Measurements from ENCODE around the gene STX2.

The STX2 gene

GRCh38 chr12:130817804-130818203 is 21.2 kb downstream of the STX2 start:
- no peak for DNase-seq (ENCODE audit: extremely low spot score)
- ChIA-PET CTCF (interaction anchor here (0.7 kb wide), 2 partner anchors 9 to 53 kb away, joined by 3 read pairs; no protein-coding TSS in a partner anchor), POLR2A (no interaction called here)
- TF ChIP-seq ZNF384 (IDR thresholded peaks at IDR 0.05): no peak
- TF ChIP-seq SP1 (IDR thresholded peaks at IDR 0.05): no peak
- no peak for TF ChIP-seq HDGF (IDR thresholded peaks at IDR 0.05; ENCODE audit: borderline replicate concordance)

- CTCF ChIA-PET: interaction anchor here (1.1 kb wide), 1 partner anchor 10 kb away, joined by 3 read pairs; no protein-coding TSS in a partner anchor
- POLR2A ChIA-PET: no interaction called here
- no peak for DNase-seq (ENCODE audit: extremely low spot score)
- TF ChIP-seq CTBP1 (IDR thresholded peaks at IDR 0.05; ENCODE audit: borderline replicate concordance) (no peak), HDGF (IDR thresholded peaks at IDR 0.05; ENCODE audit: borderline replicate concordance) (no peak), FOXK2 (IDR thresholded peaks at IDR 0.05) (no peak), FOXA1 (IDR thresholded peaks at IDR 0.05) (no peak), PKNOX1 (IDR thresholded peaks at IDR 0.05) (no peak), BHLHE40 (IDR thresholded peaks at IDR 0.05; ENCODE audit: borderline replicate concordance) (no peak), NFRKB (IDR thresholded peaks at IDR 0.05) (no peak), SP1 (IDR thresholded peaks at IDR 0.05) (no peak), LEF1 (IDR thresholded peaks at IDR 0.05; ENCODE audit: borderline replicate concordance) (no peak), SUZ12 (IDR thresholded peaks at IDR 0.05) (no peak), ELF4 (IDR thresholded peaks at IDR 0.05) (no peak)
These were observed 23.0 kb downstream of the STX2 start for GRCh38 chr12:130816097-130816496.

- DNase-seq (ENCODE audit: extremely low spot score): no peak
- ChIA-PET POLR2A (no interaction called here), CTCF (no interaction called here)
- TF ChIP-seq L3MBTL2 (conservative IDR thresholded peaks at IDR 0.05) (no peak), CTBP1 (IDR thresholded peaks at IDR 0.05; ENCODE audit: borderline replicate concordance) (no peak), HDGF (IDR thresholded peaks at IDR 0.05; ENCODE audit: borderline replicate concordance) (no peak), ARNT (IDR thresholded peaks at IDR 0.05) (no peak), PKNOX1 (IDR thresholded peaks at IDR 0.05) (no peak), ELF4 (IDR thresholded peaks at IDR 0.05) (no peak), NFRKB (IDR thresholded peaks at IDR 0.05) (no peak)
These were observed 23.9 kb downstream of the STX2 start for GRCh38 chr12:130815028-130815741.

GRCh38 chr12:130813949-130814348 is 25.1 kb downstream of the STX2 start:
- ChIA-PET POLR2A (no interaction called here), CTCF (no interaction called here)
- no peak for DNase-seq (ENCODE audit: extremely low spot score)
- TF ChIP-seq ZNF384 (IDR thresholded peaks at IDR 0.05) (no peak), BHLHE40 (IDR thresholded peaks at IDR 0.05; ENCODE audit: borderline replicate concordance) (no peak), NFRKB (IDR thresholded peaks at IDR 0.05) (no peak), ELF4 (IDR thresholded peaks at IDR 0.05) (no peak), SUZ12 (IDR thresholded peaks at IDR 0.05) (no peak), FOXK2 (IDR thresholded peaks at IDR 0.05) (no peak), SP1 (IDR thresholded peaks at IDR 0.05) (no peak), ARNT (IDR thresholded peaks at IDR 0.05) (no peak), LEF1 (IDR thresholded peaks at IDR 0.05; ENCODE audit: borderline replicate concordance) (no peak), HDGF (IDR thresholded peaks at IDR 0.05; ENCODE audit: borderline replicate concordance) (no peak), FOXA1 (IDR thresholded peaks at IDR 0.05) (no peak), TARDBP (IDR thresholded peaks at IDR 0.05) (no peak)

- ChIA-PET POLR2A (no interaction called here), CTCF (no interaction called here)
- TF ChIP-seq FOXK2 (IDR thresholded peaks at IDR 0.05) (no peak), HDGF (IDR thresholded peaks at IDR 0.05; ENCODE audit: borderline replicate concordance) (no peak), NFRKB (IDR thresholded peaks at IDR 0.05) (no peak), BHLHE40 (IDR thresholded peaks at IDR 0.05; ENCODE audit: borderline replicate concordance) (no peak), L3MBTL2 (conservative IDR thresholded peaks at IDR 0.05) (no peak), PKNOX1 (IDR thresholded peaks at IDR 0.05) (no peak), ZNF384 (IDR thresholded peaks at IDR 0.05) (no peak), FOXM1 (IDR thresholded peaks at IDR 0.05; ENCODE audit: borderline replicate concordance) (no peak), TARDBP (IDR thresholded peaks at IDR 0.05) (no peak), CTBP1 (IDR thresholded peaks at IDR 0.05; ENCODE audit: borderline replicate concordance) (no peak), SUZ12 (IDR thresholded peaks at IDR 0.05) (no peak), ARNT (IDR thresholded peaks at IDR 0.05) (no peak), FOXA1 (IDR thresholded peaks at IDR 0.05) (no peak), SP1 (IDR thresholded peaks at IDR 0.05) (no peak), LEF1 (IDR thresholded peaks at IDR 0.05; ENCODE audit: borderline replicate concordance) (no peak), ELF4 (IDR thresholded peaks at IDR 0.05) (no peak)
- no peak for DNase-seq (ENCODE audit: extremely low spot score)
These were observed 25.6 kb downstream of the STX2 start for GRCh38 chr12:130813436-130813835.

GRCh38 chr12:130809791-130810190 is 29.3 kb downstream of the STX2 start:
- no peak for DNase-seq (ENCODE audit: extremely low spot score)
- CTCF ChIA-PET: no interaction called here
- no peak for TF ChIP-seq TARDBP (IDR thresholded peaks at IDR 0.05)
- TF ChIP-seq LEF1 (IDR thresholded peaks at IDR 0.05; ENCODE audit: borderline replicate concordance): no peak
- no peak for TF ChIP-seq SUZ12 (IDR thresholded peaks at IDR 0.05)
- no peak for TF ChIP-seq ELF4 (IDR thresholded peaks at IDR 0.05)
- no peak for TF ChIP-seq NFRKB (IDR thresholded peaks at IDR 0.05)
- no peak for TF ChIP-seq FOXK2 (IDR thresholded peaks at IDR 0.05)
- TF ChIP-seq HDGF (IDR thresholded peaks at IDR 0.05; ENCODE audit: borderline replicate concordance): no peak
- no peak for TF ChIP-seq ARNT (IDR thresholded peaks at IDR 0.05)
- TF ChIP-seq ZNF384 (IDR thresholded peaks at IDR 0.05): no peak
- TF ChIP-seq FOXM1 (IDR thresholded peaks at IDR 0.05; ENCODE audit: borderline replicate concordance): no peak
- TF ChIP-seq PKNOX1 (IDR thresholded peaks at IDR 0.05): no peak
- TF ChIP-seq FOXA1 (IDR thresholded peaks at IDR 0.05): no peak
- no peak for TF ChIP-seq SP1 (IDR thresholded peaks at IDR 0.05)
- TF ChIP-seq CTBP1 (IDR thresholded peaks at IDR 0.05; ENCODE audit: borderline replicate concordance): no peak
- no peak for TF ChIP-seq BHLHE40 (IDR thresholded peaks at IDR 0.05; ENCODE audit: borderline replicate concordance)
- TF ChIP-seq L3MBTL2 (conservative IDR thresholded peaks at IDR 0.05): no peak
- POLR2A ChIA-PET: no interaction called here
